ENCODE data around the gene OCLN.
"Not testable (repeated sequence)": the region's sequence is repeated elsewhere in the genome, so short reads cannot be mapped to it uniquely, and the experiment has no call there.

DNA sequence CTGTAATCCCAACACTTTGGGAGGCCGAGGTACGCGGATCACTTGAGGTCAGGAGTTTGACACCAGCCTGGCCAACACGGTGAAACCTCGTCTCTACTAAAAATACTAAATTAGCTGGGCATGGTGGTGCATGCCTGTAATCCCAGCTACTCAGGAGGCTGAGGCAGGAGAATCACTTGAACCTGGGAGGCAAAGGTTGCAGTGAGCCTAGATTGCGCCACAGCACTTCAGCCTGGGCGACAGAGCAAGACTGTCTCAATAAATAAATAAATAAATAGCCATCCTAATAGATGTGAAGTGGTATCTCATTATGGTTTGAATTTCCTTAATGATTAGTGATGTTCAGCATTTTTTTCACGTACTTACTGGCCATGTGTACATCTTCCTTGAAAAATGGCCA is 42.1 kb upstream of the OCLN start:
- TF ChIP-seq, protein P1, sequence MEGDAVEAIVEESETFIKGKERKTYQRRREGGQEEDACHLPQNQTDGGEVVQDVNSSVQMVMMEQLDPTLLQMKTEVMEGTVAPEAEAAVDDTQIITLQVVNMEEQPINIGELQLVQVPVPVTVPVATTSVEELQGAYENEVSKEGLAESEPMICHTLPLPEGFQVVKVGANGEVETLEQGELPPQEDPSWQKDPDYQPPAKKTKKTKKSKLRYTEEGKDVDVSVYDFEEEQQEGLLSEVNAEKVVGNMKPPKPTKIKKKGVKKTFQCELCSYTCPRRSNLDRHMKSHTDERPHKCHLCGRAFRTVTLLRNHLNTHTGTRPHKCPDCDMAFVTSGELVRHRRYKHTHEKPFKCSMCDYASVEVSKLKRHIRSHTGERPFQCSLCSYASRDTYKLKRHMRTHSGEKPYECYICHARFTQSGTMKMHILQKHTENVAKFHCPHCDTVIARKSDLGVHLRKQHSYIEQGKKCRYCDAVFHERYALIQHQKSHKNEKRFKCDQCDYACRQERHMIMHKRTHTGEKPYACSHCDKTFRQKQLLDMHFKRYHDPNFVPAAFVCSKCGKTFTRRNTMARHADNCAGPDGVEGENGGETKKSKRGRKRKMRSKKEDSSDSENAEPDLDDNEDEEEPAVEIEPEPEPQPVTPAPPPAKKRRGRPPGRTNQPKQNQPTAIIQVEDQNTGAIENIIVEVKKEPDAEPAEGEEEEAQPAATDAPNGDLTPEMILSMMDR (IDR thresholded peaks at IDR 0.05) = not testable (repeated sequence)
- not testable (repeated sequence) for TF ChIP-seq POLR2AphosphoS5 (IDR thresholded peaks at IDR 0.05)
